WTC11 (cell line): ENCODE measurements around the gene SDR9C7. TPM values are rescaled to one million over a fixed set of nuclear protein-coding genes. Genes with fewer than 3 reads are reported as not detected.
"Not testable (repeated sequence)": the region's sequence is repeated elsewhere in the genome, so short reads cannot be mapped to it uniquely, and the experiment has no call there.

Source experiments
- ATAC-seq: fragments of 200-7000 bp; cut with Tn5 transposase; 2 replicates; pipeline ENCODE4 v1.10.0; 2021; ENCODE audit warnings: mild to moderate bottlenecking, moderate library complexity
- CTCF ChIA-PET: fragments of 300-600 bp; sonication (Branson Sonifier 250); formaldehyde crosslinking; loops from one replicate; lab custom pipeline; 2021; ENCODE audit warnings: antibody characterized with exemption; lab: Charles Lee
- POLR2A ChIA-PET: fragments of 350-600 bp; sonication (Branson Sonifier 250); formaldehyde crosslinking; loops from one replicate; lab custom pipeline; 2021; ENCODE audit warnings: antibody characterized with exemption; lab: Charles Lee
- DNase-seq: peaks from one replicate; pipeline ENCODE4 v3.0.0; 2021; ENCODE audit warnings: low spot score
- H3K27ac Mint-ChIP-seq: 2 replicates; pipeline ENCODE4 v1.8.0; 2021; ENCODE audit warnings: mixed read lengths
- H3K27me3 Mint-ChIP-seq: 2 replicates; pipeline ENCODE4 v1.8.0; 2021; ENCODE audit warnings: low read depth, mild to moderate bottlenecking, moderate library complexity, mixed read lengths
- H3K36me3 Mint-ChIP-seq: 2 replicates; pipeline ENCODE4 v1.8.0; 2021; ENCODE audit warnings: mixed read lengths
- H3K4me1 Mint-ChIP-seq: 2 replicates; pipeline ENCODE4 v1.8.0; 2022; ENCODE audit warnings: mixed read lengths
- H3K4me3 Mint-ChIP-seq: 2 replicates; pipeline ENCODE4 v1.8.0; 2021; ENCODE audit warnings: mild to moderate bottlenecking, moderate library complexity, mixed read lengths
- H3K9me3 Mint-ChIP-seq: 2 replicates; pipeline ENCODE4 v1.8.0; 2021; ENCODE audit warnings: mixed read lengths
- CREB1 ChIP-seq: sonication (generic); formaldehyde crosslinking; IDR thresholded peaks from 2 replicates; pipeline ENCODE4 v1.8.0; 2023; ENCODE audit warnings: mild to moderate bottlenecking, missing genetic modification reagents
- ELF4 ChIP-seq: sonication (generic); formaldehyde crosslinking; IDR thresholded peaks from 2 replicates; pipeline ENCODE4 v1.8.1; 2022; ENCODE audit warnings: low read depth, mild to moderate bottlenecking, moderate library complexity, missing genetic modification reagents
- EMX1 ChIP-seq: fragments of 250-450 bp; sonication (Bioruptor Pico); IDR thresholded peaks from 2 replicates; pipeline ENCODE4 v1.8.0; 2021; ENCODE audit warnings: mild to moderate bottlenecking
- FOXK1 ChIP-seq: sonication (generic); formaldehyde crosslinking; IDR thresholded peaks from 2 replicates; pipeline ENCODE4 v1.8.0; 2022; ENCODE audit warnings: mild to moderate bottlenecking, moderate library complexity, missing genetic modification reagents
- GABPB1 ChIP-seq: sonication (generic); formaldehyde crosslinking; IDR thresholded peaks from 2 replicates; pipeline ENCODE4 v1.8.1; 2023; ENCODE audit warnings: mild to moderate bottlenecking, missing genetic modification reagents
- JAZF1 ChIP-seq: fragments of 250-450 bp; sonication (Bioruptor Pico); IDR thresholded peaks from 2 replicates; pipeline ENCODE4 v1.9.0; 2021; ENCODE audit warnings: moderate library complexity, mild to moderate bottlenecking, inconsistent platforms
- KAT7 ChIP-seq: sonication (generic); formaldehyde crosslinking; IDR thresholded peaks from 2 replicates; pipeline ENCODE4 v1.8.1; 2023; ENCODE audit warnings: missing genetic modification reagents, mild to moderate bottlenecking, borderline replicate concordance
- NFYB ChIP-seq: sonication (generic); formaldehyde crosslinking; conservative IDR thresholded peaks from 2 replicates; pipeline ENCODE4 v1.8.0; 2022; ENCODE audit warnings: low read depth, missing genetic modification reagents
- TEAD1 ChIP-seq: sonication (generic); formaldehyde crosslinking; IDR thresholded peaks from 2 replicates; pipeline ENCODE4 v1.8.0; 2022; ENCODE audit warnings: mild to moderate bottlenecking, missing genetic modification reagents
- TEAD4 ChIP-seq: sonication (generic); formaldehyde crosslinking; IDR thresholded peaks from 2 replicates; pipeline ENCODE4 v1.8.0; 2022; ENCODE audit warnings: mild to moderate bottlenecking, missing genetic modification reagents
- ZBTB21 ChIP-seq: sonication (generic); formaldehyde crosslinking; IDR thresholded peaks from 2 replicates; pipeline ENCODE4 v1.8.1; 2023; ENCODE audit warnings: mild to moderate bottlenecking, missing genetic modification reagents, borderline replicate concordance
- total RNA-seq: library from RNA; stranded (reverse); gene quantifications from 3 replicates; pipeline ENCODE4 v1.2.3, GENCODE V29; 2021
- TF ChIP-seq, protein P1 (sequence below): sonication (generic); formaldehyde crosslinking; IDR thresholded peaks from 2 replicates; pipeline ENCODE4 v1.8.0; 2022; ENCODE audit warnings: mild to moderate bottlenecking, missing genetic modification reagents
- TF ChIP-seq, protein P2 (sequence below): sonication (generic); formaldehyde crosslinking; IDR thresholded peaks from 2 replicates; pipeline ENCODE4 v1.8.0; 2022; ENCODE audit warnings: mild to moderate bottlenecking, missing genetic modification reagents
- TF ChIP-seq, protein P3 (sequence below): sonication (generic); formaldehyde crosslinking; IDR thresholded peaks from 2 replicates; pipeline ENCODE4 v1.8.0; 2022; ENCODE audit warnings: missing genetic modification reagents
- TF ChIP-seq, protein P4 (sequence below): sonication (generic); formaldehyde crosslinking; IDR thresholded peaks from 2 replicates; pipeline ENCODE4 v1.8.1; 2022; ENCODE audit warnings: missing genetic modification reagents, borderline replicate concordance
- TF ChIP-seq, protein P5 (sequence below): sonication (generic); formaldehyde crosslinking; conservative IDR thresholded peaks from 2 replicates; pipeline ENCODE4 v1.8.1; 2022; ENCODE audit warnings: mild to moderate bottlenecking, missing genetic modification reagents

The SDR9C7 gene
- total RNA-seq, 1 experiment from 2014 or later = not detected

DNA sequence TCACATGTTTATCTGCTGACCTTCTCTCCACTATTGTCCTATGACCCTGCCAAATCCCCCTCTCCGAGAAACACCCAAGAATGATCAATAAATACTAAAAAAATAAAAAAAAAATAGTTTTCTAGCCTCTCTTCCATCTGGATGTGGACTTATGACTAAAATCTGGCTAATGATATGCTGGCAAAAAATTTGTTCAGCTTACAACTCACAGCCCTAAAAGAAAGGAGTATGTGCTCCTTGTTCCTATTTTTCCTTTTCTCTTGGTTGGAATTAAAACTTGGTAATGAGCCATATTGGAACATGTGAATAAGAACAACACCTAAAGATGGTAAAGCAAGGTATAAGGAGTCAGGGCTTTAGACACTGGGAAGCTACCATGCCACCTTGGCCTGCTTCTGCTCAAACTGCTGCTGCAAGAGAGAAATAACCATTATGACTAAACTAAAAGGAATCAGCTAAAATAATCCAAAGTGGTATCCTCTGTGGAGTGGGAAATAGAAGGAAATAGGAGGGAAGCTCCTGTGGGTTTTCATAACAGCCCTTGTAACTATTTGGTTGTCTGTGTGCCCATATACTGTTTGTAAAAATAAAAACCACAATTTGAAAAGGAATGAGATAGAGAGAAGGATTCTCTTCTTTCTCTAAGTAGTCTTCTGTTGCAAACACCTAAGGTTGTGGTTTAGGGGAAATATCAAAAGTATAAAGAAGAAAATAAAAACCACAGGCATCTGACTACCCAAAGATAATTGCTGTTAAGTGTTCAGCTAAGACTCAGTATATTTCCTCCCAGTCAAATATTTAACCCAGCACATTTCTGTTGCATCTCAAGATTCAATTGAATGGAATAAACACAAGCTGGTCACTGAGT, 53.8 kb downstream of the SDR9C7 start:
- Mint-ChIP-seq H3K27ac (no peak overlapping the region), H3K4me1 (no peaks in the 10 kb centered on the region), H3K27me3 (peaks cover 25% of the 10 kb centered on the region), H3K4me3 (no peak overlapping the region), H3K9me3 (peaks cover 78% of the 10 kb centered on the region), H3K36me3 (peaks cover 44% of the 10 kb centered on the region)
- ATAC-seq (no peak), DNase-seq (no peak)
- ChIA-PET POLR2A (no interaction called here), CTCF (no interaction called here)
- TF ChIP-seq KAT7 (CRISPR knock-in tag) (no peak), JAZF1 (no peak), FOXK1 (CRISPR knock-in tag) (no peak), TEAD4 (no peak), TEAD1 (no peak), CREB1 (no peak), ZBTB21 (CRISPR knock-in tag) (no peak), NFYB (CRISPR knock-in tag) (no peak), EMX1 (no peak), GABPB1 (CRISPR knock-in tag) (no peak), ELF4 (CRISPR knock-in tag) (no peak)
- TF ChIP-seq, protein P1, sequence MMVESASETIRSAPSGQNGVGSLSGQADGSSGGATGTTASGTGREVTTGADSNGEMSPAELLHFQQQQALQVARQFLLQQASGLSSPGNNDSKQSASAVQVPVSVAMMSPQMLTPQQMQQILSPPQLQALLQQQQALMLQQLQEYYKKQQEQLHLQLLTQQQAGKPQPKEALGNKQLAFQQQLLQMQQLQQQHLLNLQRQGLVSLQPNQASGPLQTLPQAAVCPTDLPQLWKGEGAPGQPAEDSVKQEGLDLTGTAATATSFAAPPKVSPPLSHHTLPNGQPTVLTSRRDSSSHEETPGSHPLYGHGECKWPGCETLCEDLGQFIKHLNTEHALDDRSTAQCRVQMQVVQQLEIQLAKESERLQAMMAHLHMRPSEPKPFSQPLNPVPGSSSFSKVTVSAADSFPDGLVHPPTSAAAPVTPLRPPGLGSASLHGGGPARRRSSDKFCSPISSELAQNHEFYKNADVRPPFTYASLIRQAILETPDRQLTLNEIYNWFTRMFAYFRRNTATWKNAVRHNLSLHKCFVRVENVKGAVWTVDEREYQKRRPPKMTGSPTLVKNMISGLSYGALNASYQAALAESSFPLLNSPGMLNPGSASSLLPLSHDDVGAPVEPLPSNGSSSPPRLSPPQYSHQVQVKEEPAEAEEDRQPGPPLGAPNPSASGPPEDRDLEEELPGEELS (CRISPR knock-in tag) = no peak
- TF ChIP-seq, protein P2, sequence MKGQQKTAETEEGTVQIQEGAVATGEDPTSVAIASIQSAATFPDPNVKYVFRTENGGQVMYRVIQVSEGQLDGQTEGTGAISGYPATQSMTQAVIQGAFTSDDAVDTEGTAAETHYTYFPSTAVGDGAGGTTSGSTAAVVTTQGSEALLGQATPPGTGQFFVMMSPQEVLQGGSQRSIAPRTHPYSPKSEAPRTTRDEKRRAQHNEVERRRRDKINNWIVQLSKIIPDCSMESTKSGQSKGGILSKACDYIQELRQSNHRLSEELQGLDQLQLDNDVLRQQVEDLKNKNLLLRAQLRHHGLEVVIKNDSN (CRISPR knock-in tag) = no peak
- TF ChIP-seq, protein P3, sequence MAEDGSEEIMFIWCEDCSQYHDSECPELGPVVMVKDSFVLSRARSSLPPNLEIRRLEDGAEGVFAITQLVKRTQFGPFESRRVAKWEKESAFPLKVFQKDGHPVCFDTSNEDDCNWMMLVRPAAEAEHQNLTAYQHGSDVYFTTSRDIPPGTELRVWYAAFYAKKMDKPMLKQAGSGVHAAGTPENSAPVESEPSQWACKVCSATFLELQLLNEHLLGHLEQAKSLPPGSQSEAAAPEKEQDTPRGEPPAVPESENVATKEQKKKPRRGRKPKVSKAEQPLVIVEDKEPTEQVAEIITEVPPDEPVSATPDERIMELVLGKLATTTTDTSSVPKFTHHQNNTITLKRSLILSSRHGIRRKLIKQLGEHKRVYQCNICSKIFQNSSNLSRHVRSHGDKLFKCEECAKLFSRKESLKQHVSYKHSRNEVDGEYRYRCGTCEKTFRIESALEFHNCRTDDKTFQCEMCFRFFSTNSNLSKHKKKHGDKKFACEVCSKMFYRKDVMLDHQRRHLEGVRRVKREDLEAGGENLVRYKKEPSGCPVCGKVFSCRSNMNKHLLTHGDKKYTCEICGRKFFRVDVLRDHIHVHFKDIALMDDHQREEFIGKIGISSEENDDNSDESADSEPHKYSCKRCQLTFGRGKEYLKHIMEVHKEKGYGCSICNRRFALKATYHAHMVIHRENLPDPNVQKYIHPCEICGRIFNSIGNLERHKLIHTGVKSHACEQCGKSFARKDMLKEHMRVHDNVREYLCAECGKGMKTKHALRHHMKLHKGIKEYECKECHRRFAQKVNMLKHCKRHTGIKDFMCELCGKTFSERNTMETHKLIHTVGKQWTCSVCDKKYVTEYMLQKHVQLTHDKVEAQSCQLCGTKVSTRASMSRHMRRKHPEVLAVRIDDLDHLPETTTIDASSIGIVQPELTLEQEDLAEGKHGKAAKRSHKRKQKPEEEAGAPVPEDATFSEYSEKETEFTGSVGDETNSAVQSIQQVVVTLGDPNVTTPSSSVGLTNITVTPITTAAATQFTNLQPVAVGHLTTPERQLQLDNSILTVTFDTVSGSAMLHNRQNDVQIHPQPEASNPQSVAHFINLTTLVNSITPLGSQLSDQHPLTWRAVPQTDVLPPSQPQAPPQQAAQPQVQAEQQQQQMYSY (CRISPR knock-in tag) = no peak
- TF ChIP-seq, protein P4, sequence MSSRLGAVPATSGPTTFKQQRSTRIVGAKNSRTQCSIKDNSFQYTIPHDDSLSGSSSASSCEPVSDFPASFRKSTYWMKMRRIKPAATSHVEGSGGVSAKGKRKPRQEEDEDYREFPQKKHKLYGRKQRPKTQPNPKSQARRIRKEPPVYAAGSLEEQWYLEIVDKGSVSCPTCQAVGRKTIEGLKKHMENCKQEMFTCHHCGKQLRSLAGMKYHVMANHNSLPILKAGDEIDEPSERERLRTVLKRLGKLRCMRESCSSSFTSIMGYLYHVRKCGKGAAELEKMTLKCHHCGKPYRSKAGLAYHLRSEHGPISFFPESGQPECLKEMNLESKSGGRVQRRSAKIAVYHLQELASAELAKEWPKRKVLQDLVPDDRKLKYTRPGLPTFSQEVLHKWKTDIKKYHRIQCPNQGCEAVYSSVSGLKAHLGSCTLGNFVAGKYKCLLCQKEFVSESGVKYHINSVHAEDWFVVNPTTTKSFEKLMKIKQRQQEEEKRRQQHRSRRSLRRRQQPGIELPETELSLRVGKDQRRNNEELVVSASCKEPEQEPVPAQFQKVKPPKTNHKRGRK (CRISPR knock-in tag) = no peak
- TF ChIP-seq, protein P5, sequence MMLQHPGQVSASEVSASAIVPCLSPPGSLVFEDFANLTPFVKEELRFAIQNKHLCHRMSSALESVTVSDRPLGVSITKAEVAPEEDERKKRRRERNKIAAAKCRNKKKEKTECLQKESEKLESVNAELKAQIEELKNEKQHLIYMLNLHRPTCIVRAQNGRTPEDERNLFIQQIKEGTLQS (CRISPR knock-in tag) = no peak

DNA sequence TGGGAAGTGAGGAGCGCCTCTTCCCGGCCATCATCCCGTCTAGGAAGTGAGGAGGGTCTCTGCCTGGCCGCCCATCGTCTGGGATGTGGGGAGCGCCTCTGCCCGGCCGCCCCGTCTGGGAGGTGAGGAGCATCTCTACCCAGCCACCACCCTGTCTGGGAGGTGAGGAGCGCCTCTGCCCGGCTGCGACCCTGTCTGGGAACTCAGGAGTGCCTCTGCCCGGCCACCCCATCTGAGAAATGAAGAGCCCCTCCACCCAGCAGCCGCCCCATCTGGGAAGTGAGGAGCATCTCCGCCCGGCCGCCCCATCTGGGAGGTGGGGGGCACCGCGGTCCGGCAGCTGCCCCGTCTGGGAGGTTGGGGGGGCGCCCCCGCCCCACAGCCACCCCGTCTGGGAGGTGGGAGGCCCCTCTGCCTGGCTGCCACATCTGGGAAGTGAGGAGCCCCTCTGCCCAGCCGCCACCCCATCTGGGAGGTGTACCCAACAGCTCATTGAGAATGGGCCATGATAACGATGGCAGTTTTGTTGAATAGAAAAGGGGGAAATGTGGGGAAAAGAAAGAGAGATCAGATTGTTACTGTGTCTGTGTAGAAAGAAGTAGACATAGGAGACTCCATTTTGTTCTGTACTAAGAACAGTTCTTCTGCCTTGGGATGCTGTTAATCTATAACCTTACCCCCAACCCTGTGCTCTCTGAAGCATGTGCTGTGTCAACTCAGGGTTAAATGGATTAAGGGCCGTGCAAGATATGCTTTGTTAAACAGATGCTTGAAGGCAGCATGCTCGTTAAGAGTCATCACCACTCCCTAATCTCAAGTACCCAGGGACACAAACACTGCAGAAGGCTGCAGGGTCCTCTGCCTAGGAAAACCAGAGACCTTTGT, 54.7 kb downstream of the SDR9C7 start:
- POLR2A ChIA-PET, H3K4me1 Mint-ChIP-seq, CTCF ChIA-PET, H3K4me3 Mint-ChIP-seq, H3K27ac Mint-ChIP-seq, ATAC-seq, DNase-seq: not testable (repeated sequence)
- Mint-ChIP-seq H3K9me3 (peaks cover 78% of the 10 kb centered on the region), H3K36me3 (peaks cover 40% of the 10 kb centered on the region), H3K27me3 (peaks cover 24% of the 10 kb centered on the region)
